ENCODE measurements around the gene PCSK5. TPM values are rescaled to one million over a fixed set of nuclear protein-coding genes. Genes with fewer than 3 reads are reported as not detected.

The PCSK5 gene
- total RNA-seq, 4 donors from 2014 or later = 22.0 to 37.4 (median 27.8) TPM

DNA sequence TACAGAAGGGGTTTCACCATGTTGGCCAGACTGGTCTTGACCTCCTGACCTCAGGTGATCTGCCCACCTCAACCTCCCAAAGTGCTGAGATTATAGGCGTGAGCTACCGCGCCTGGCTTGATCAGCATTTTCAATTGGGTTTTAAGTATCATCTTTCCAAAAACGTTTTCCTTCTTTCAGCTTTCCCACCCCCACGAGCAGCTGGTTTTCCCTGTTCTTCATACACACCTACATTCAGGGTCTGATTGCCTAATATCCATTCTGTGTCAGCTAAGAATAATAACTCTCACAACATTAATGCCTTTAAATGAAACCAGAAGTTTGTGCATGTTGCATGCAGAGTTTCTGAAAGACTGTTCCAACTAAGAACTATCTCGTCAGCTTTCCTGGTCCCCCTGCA, 465.4 kb downstream of the PCSK5 start:
- TF ChIP-seq, protein P1, sequence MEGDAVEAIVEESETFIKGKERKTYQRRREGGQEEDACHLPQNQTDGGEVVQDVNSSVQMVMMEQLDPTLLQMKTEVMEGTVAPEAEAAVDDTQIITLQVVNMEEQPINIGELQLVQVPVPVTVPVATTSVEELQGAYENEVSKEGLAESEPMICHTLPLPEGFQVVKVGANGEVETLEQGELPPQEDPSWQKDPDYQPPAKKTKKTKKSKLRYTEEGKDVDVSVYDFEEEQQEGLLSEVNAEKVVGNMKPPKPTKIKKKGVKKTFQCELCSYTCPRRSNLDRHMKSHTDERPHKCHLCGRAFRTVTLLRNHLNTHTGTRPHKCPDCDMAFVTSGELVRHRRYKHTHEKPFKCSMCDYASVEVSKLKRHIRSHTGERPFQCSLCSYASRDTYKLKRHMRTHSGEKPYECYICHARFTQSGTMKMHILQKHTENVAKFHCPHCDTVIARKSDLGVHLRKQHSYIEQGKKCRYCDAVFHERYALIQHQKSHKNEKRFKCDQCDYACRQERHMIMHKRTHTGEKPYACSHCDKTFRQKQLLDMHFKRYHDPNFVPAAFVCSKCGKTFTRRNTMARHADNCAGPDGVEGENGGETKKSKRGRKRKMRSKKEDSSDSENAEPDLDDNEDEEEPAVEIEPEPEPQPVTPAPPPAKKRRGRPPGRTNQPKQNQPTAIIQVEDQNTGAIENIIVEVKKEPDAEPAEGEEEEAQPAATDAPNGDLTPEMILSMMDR (IDR thresholded peaks at IDR 0.05) = no peak
- TF ChIP-seq POLR2AphosphoS5 (IDR thresholded peaks at IDR 0.05) (no peak), EP300 (IDR thresholded peaks at IDR 0.05) (no peak), POLR2A (IDR thresholded peaks at IDR 0.05; ENCODE audit: low read depth) (no peak)
- 81% methylated on average over 6 of the region's 6 CpGs for WGBS

DNA sequence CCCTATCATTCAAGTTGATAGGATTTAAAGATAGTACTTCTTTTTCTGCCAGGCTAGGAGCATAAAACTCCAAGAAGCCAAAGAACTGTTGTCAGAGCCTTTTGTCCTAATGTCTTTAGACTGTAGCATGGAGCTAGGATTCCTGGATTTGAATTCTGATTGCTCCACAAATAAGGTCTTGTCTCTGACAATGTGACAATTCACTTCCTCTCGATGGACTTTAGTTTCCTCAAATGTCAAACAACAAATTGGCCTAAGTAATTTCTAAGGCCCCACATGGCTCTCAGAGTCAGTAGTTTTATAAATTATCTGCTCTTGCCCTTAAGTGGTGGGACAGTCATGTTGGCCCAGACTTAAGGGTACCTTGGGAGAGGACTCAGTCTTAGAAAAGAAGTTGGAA, 467.1 kb downstream of the PCSK5 start:
- Histone ChIP-seq H3K4me1 (no peaks in the 10 kb centered on the region), H3K4me3 (no peak overlapping the region), H3K27me3 (no peaks in the 10 kb centered on the region), H3K27ac (replicated peaks in 1 of 4) (no peak overlapping the region), H3K36me3 (no peaks in the 10 kb centered on the region), H3K9me3 (no peaks in the 10 kb centered on the region)
- intact Hi-C loops (cut with DNase I) = no loop called here
- TF ChIP-seq POLR2AphosphoS5 (IDR thresholded peaks at IDR 0.05) (no peak), POLR2A (IDR thresholded peaks at IDR 0.05; ENCODE audit: low read depth) (no peak), EP300 (IDR thresholded peaks at IDR 0.05) (no peak)
- TF ChIP-seq, protein P1 (IDR thresholded peaks at IDR 0.05) = no peak
- WGBS = 63% methylated on average over 1 of the region's 1 CpG
- no peak for DNase-seq (ENCODE audit: extremely low spot score)

More for the DNA sequence above, 465.4 kb downstream of the PCSK5 start:
- Histone ChIP-seq H3K27ac (replicated peaks in 1 of 4) (no peak overlapping the region), H3K9me3 (no peaks in the 10 kb centered on the region), H3K27me3 (no peaks in the 10 kb centered on the region), H3K4me3 (no peak overlapping the region), H3K36me3 (no peaks in the 10 kb centered on the region), H3K4me1 (no peaks in the 10 kb centered on the region)
- intact Hi-C loops (cut with DNase I) = no loop called here
- DNase-seq (ENCODE audit: extremely low spot score) = no peak

DNA sequence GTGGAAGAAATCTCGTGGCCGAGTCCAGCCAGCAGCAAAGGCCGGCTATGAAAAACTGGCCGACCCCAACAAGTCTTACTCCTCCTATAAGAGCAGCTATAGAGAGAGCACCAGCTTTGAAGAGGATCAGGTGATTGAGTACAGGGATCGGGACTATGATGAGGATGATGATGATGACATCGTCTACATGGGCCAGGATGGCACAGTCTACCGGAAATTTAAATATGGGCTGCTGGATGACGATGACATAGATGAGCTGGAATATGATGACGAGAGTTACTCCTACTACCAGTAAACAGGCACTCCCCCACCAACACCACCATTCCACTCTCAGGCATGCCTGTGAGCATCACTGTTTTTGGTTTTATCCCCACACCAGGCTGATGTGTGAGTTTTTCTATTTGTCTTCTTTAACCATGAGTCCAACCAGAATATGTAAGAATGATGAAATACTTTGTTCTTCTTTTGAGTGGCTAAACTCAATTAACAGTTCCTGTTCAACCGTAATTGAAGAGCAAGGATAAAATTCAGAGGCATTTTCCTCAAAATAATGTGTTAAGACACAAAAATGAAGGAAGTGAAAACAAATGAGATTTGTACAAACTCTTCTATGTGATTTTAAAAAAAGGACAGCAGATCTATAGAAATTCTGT, 468.3 kb downstream of the PCSK5 start:
- 94% methylated on average over 10 of the region's 10 CpGs for WGBS

DNA sequence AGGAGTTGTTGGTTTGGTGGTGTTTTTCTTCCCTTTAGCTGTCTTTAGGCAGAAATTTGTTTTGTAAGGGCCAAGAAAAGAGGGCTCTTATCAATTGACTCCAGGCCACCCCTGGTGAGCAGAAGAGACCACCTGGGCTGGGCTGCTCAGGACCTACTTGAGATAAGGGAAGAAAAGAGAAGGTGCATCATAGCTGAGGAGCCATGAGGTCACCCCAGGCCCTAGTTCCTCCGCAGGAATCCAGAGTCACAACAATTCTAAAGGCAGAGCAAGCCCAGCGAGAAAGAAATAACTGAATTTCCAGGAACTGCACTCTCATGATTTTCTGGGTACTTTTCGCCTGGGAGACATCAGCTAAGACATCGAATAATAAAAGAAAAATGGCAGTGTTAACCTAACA, 468.9 kb downstream of the PCSK5 start:
- no peaks in the 10 kb centered on the region for H3K36me3 ChIP-seq

More for the DNA sequence above, 468.3 kb downstream of the PCSK5 start:
- Histone ChIP-seq H3K4me1 (no peaks in the 10 kb centered on the region), H3K27me3 (no peaks in the 10 kb centered on the region), H3K27ac (replicated peaks in 1 of 4) (no peak overlapping the region), H3K36me3 (no peaks in the 10 kb centered on the region), H3K4me3 (no peak overlapping the region), H3K9me3 (no peaks in the 10 kb centered on the region)
- TF ChIP-seq POLR2AphosphoS5 (IDR thresholded peaks at IDR 0.05) = no peak
- TF ChIP-seq, protein P1 (IDR thresholded peaks at IDR 0.05) = no peak
- TF ChIP-seq POLR2A (IDR thresholded peaks at IDR 0.05; ENCODE audit: low read depth) = no peak
- TF ChIP-seq EP300 (IDR thresholded peaks at IDR 0.05) = no peak
- DNase-seq (ENCODE audit: extremely low spot score) = no peak
- intact Hi-C loops (cut with DNase I) = no loop called here

More for the DNA sequence above, 468.9 kb downstream of the PCSK5 start:
- no peak for DNase-seq (ENCODE audit: extremely low spot score)
- Histone ChIP-seq H3K27ac (replicated peaks in 1 of 4) (no peak overlapping the region), H3K27me3 (no peaks in the 10 kb centered on the region), H3K4me1 (no peaks in the 10 kb centered on the region), H3K4me3 (no peak overlapping the region), H3K9me3 (no peaks in the 10 kb centered on the region)
- WGBS = 84% methylated on average over 4 of the region's 4 CpGs
- TF ChIP-seq EP300 (IDR thresholded peaks at IDR 0.05) (no peak), POLR2AphosphoS5 (IDR thresholded peaks at IDR 0.05) (no peak), POLR2A (IDR thresholded peaks at IDR 0.05; ENCODE audit: low read depth) (no peak)
- TF ChIP-seq, protein P1 (IDR thresholded peaks at IDR 0.05) = no peak
- intact Hi-C loops (cut with DNase I) = no loop called here
